SIG-M5 (cell line): ENCODE data around the gene TMEM238.
"Not testable (repeated sequence)": the region's sequence is repeated elsewhere in the genome, so short reads cannot be mapped to it uniquely, and the experiment has no call there.

Experiments used
- DNase-seq: peaks from one replicate; lab custom pipeline; 2025; lab: John Stamatoyannopoulos, UW

TMEM238 gene, protein sequence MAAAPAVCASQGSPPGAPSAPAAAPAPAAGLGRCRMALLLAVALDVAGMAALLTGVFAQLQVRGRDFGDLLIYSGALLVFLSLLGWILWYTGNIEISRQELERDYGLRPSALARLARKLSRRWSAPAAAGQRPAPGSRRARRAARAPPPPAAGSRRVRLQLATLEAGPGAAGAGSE

DNA sequence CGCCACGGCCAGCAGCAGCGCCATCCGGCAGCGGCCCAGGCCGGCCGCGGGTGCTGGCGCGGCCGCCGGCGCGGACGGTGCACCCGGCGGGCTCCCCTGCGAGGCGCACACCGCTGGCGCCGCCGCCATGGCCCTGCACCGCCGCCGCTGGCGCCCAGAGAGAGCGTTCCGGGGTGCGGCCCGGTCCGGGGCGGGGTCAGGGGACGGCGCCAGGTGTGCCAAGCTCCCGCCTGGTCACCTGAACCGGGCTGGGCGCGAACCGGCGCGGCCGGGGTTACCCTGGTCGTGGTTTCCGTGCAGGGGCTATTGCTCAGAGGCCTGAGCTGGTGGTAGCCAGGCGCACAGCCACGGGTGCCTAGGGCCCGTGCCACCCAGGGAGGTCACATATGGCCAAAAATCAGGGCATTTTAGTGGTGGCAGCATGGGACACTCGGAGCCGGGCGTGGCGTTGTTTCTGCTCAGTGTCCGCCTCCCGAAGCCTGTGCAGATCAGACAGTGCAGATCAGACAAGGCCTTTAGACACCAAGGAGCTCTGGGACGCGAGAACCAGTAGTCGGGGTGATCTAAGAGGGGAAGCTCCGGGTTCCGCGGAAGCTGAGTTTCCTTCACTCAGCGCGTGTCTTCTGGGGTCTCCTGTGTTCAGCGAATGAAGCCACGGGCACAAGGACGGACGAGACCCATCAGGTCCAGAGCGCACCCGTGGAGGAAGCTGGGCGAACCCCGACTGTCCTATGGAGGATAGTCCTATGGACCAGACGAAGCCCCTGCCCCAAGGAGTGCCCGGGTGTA is at the start of gene TMEM238:
Gene TMEM238, minus strand, starts transcription at position 162 of the 789 bp plus-strand sequence. Its CDS starts 33 bp downstream, at position 129.
- no peak for DNase-seq

DNA sequence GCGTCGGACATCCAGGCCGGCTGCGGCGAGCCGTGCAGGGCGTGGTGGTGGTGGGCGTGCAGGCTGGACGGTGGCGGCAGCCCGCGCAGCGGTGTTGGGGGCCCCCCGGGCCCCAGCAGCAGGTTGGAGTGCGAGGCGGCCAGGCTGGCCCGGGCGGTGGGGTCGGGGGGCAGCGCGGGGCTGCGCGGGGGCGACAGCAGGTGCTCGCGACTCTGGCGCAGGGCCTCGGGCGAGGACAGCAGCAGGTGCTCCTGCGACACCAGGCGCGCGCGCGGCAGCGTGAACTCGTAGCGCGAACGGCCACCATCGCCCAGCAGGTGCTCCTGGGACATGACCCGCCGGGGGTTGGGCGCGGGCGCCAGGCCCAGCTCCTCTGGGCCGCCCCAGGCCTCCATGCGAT is 49.2 kb upstream of the TMEM238 start:
- no peak for DNase-seq

DNA sequence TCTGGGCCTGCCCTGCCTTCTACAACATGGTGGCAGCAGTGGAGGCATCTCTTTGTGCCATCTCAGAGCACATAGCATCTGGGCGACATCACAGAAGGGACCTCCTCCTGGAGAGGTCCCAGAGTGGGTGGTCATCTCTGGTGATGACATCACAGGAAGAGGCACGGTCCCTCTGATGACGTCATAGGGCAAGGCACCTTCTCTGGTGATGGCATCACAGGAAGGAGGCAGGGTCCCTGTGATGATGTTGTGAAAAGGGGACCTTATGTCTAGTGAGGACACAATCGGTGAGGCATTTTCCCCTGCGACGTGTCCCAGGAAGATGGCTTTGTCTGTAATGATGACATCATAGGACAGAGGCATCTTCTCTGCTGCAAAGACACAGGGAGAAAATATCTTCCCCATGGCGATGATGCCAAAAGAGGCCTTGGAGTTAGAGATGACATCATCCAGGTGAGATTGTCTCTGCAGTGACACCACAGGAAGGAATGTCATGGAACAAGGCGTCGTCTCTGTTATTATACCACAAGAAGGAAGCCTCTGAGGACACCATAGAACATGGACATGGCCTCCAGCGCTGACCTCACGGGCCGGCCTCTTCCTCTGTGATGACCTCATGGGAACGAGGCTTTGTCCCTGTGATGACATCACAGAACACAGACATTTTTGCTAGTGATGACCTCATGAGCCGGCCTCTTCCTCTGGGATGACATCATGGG is 48.3 kb upstream of the TMEM238 start:
- DNase-seq: no peak

DNA sequence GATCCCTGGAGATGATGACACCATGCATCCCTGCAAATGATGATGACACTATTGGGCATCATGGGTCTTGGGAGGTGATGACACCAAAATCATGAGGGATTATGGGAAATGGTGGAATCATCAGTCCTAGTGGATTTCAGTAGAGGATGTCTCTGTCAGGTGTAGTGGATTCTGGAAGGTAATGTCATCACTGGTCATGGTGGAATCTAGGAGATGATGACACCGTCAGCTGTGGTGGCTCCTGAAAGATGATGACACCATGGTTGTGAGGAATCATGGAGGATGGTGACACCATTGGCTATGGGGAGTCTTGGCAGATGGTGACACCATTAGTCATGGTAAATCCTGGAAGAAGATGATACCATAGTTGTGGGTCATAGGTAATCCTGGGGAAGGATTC is 47.1 kb upstream of the TMEM238 start:
- no peak for DNase-seq

DNA sequence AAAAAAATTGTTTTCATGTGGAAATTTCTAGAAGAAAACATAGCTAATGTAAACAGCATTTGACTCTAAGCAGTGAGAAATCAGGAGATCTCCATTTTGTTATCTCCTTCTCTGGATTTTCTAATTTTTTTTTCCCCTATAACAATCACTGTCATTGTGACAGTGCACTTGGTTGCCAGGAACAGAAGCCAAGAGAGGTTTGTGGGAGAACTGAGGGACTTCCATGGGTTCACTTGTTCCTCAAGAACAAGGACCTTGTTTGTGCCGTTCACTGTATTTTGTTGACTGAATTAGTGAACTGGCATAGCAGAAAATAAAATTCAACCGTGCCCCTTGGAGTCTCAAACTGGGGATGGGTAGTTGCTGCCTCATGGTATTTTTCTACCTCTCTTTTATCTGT is 42.0 kb upstream of the TMEM238 start:
- no peak for DNase-seq

DNA sequence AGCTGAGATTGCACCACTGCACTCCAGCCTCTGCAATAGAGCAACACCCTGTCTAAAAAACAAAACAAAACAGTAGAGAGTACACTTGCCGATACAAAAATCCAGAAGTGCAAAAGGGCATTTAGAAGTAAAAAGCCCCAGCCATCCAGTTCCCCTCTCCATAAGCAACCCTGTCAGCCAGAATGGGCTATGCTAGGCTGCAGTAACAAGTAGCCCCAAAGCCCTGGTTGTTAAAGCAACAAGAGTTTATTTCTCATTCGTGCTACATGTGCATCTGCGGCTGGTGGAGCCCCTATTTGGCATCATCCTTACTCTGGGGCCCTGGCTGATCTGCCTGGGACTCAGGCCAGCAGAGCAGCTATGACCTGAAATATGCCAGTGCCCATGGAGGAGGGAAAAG is 40.4 kb upstream of the TMEM238 start:
- no peak for DNase-seq

DNA sequence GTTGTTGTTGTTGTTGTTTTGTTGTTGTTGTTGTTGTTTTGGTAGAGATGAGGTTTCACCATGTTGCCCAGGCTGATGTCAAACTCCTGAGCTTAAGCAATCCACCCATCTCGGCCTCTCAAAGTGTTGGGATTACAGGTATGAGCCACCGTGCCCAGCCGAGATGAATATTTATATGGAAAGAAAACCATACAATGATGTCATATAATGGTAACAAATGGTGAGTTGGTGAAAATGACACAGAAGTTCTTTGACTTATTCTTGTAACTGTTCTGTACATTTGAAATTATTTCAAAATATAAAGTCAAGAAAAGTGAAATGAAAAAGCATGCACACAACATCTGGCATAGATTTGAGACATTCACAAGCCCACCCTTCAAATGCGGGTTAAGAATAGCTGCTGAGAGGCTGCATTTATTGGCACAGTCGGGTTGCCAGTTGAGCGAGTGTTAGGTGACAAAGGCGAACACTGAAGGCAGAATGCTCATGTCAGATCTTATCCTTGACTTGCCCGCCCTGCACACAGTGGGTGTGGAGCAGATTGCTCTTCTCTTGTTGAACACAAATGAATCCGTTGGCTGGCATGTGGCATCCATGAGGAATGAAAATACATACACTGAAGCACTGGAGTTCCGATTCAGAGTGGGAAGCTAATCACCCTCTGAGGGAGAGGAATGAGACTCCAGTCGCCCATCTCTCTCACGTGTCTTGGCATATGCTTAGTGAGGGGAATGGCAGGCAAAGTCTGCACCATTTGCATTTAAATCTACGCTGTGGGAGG is 39.3 kb upstream of the TMEM238 start:
- no peak for DNase-seq

DNA sequence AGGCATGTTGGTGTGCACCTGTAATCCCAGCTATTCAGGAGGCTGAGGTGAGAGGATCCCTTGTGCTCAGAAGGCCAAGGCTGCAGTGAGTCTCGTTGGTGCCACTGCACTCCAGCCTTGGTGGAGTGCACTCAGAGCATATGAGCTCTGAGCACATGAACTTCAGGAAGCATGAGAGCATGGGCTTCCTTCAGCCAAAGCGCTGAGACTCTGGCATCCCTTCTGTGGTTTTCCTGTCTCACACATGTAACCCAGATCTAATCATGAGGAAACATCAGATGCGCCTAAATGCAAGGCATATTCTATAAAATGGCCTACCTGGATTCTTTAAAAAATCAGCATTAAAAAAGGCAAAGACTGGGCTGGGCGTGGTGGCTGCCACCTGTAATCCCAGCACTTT is 37.2 kb upstream of the TMEM238 start:
- DNase-seq: not testable (repeated sequence)

DNA sequence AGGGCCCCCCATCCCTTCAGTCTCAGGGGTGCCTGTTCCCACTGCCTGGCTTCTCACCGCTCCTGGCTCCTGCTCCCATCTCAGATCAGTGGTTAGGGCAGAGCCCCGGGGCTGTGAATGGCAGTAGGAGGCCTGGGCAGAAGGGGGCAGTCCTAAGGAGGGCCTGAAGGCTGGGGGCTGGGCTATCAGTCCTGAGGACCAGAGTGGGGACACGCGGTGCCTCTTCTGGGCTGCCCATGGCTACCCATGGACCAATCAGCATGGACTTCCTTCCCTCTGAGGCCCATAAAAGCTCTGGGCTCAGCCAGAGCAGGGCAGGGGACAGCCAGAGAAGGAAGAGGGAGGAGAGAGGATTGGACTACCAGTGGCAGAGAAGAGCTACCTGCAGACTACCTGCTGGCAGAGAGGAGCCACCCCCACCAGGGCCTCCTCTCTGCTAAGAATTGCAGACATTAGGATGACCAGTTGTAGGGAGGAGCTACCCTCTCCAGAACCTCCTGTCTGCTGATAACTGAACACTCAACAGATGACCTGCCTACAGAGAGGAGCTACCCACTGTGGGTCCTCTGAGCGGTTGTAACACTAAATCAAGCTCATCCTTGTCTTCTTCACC is 35.6 kb upstream of the TMEM238 start:
- no peak for DNase-seq

DNA sequence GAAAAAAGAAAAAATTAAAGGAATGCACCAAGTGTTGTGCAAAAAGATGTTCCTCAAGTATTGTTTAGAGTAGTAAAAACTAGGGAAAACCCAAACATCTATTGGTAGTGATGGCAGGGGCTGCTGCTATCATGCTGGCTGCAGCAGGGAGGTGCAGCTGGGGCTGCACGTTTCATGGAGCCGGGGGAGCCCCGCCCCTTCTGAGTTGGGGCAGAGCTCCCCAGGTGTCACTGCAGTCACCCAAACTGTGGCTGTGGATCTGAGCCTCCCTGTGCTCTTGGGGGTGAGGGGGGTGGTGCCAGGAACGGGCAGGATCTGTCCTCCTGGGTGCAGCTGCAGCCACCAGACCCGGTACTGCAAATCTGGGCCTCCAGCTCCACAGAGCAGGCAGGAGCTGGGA is 35.0 kb upstream of the TMEM238 start:
- DNase-seq: no peak

DNA sequence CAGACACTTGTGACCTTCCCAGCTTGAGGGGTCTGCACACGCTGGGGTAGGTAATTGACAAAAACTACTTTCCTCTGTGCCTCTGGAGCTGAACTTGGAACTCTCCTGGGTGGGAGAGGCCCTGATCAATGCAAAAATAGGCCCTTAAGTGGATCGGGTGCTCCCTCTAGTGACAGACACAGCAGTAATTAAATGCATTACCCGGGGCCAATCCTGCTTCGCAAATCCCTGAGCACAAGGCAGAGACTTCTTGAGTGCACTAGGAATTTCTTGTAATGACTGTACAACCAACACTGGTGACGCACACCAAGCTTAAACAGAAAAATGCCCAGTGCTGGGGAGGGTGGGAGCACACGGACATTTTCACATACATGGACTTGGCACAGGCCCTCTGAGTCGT is 34.1 kb upstream of the TMEM238 start:
- DNase-seq: no peak

DNA sequence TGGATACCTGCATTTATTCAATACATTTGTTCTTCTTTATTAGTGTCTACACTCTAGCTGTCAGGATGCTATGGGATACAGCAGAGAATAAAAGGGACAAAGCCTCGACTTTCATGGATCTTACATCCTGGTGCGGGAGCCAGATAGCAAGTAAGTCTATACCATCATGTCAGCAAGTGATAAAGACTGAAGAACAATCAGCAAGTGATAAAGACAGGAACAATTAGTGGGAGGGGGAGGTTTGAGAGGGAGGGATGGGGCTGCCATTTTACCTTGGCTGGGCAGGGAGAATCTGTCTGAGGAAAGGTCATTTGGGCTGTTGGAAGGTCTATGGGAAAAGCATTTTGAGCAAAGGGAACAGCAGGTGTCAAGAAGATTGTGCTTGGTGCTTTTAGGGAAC is 26.1 kb upstream of the TMEM238 start:
- DNase-seq: no peak

DNA sequence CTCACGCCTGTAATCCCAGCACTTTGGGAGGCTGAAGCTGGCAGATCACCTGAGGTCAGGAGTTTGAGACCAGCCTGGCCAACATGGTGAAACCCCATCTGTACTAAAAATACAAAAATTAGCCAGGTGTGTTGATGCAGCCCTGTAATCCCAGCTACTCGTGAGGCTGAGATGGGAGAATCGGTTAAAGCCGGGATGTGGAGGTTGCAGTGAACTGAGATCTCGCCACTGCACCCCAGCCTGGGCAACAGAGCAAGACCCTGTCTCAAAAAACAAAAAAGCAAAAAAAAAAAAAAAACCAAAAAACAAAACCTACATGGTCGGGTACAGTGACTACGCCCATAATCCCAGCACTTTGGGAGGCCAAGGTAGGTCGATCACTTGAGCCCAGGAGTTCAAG is 25.1 kb upstream of the TMEM238 start:
- DNase-seq: not testable (repeated sequence)

DNA sequence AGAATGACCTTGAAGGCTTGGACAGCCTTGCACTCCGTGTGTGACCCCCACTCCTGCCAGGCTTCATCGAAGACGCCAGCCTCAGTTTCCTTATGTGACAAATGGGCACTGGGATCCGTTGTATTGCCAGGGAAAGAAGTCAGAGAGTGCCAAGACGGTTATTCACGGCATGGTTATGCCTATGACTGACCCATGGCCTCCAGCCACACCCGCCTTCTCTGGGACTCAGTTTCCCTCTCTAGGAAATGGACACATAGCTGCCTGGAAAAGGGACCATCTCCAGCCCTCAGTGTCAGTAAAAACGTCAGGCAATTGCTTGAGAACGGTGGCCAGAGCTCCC is 24.4 kb upstream of the TMEM238 start:
- no peak for DNase-seq

DNA sequence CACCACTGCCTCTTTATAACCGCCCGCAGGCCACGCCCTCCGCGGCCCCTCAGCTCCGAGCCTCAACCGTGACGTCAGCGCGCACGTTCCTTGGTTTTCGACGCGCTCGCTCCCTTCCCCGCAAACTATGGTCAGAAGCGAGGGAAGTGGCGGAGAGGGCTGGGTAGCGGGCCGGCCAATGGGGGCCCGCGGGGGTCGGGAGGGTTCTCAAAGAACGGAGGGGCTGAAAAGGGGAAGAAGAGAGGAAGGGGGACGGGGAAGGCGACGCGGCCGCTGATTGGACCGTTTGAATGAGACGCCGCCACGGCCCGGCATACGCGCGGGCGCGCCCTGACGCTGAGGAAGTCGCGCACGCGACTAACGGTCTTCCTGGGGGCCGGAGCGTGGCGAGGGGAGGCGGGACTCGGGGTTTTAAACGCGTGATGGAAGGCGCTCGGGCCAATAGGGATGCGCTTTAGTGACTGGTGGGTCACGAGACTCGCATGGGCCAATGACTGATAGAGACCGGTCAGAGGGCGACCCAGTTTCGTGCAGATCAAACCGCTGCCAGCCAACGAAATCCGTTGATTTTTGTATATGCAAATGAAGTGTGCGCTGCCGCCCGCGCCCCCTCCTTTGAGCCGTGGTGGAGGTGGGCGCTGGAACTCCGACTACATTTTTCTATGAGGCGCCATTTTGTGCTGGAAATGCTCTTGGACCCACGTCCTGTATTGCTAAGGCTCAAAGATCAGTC is 23.9 kb upstream of the TMEM238 start:
- peak; percentile 95 for DNase-seq

DNA sequence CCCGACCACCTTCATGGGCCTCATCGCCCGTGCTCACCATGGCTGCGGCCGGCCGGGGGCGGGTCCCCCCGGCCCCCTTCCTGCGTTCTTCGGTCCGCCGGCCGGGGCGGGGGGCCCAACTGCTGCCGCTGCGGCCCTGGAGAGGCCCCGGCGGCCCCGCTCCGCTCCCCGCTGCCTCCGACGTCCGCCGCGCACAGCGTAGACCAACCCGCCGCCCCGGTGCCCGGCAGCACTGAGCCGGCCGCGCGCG is 23.4 kb upstream of the TMEM238 start, which contains the start of gene UBE2S:
Gene UBE2S, minus strand, starts transcription at position 239 of the 250 bp plus-strand sequence. Its CDS starts 199 bp downstream, at position 40.
- DNase-seq: not testable (repeated sequence)

DNA sequence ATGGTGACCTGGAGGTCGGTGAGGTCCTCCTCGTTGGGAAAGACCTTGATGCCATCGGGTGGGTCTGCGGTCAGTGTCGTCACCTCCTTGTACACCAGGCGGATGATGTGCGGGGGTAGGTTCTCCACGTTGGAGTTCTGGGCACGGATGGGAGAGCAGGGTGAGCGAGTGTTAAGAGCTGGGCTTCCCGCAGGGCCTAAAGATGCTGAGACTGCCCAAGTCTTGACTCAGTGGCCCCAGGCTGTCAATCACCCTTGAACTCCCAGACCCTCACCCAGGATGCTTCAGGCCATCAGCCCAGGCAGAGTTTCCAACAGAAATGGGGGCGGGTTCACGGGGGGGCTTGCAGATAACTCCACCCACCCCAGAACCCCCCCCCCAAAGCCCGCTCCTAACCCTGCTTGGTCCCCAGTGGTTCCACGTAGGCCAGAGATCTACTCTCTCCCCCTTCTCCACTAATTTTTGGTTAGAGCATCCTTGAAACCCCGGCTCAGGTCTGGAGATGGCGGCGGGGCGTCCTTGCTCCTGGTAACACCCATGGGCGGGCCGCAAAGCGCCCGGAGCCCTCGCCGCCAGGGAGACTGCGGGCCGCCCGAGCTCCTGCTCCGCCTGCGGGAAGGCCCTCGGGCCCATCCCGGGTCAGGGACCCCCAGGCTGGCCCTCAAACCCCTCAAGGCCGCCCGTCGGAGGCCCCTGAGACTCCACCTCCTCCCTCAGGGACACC is 22.9 kb upstream of the TMEM238 start:
- DNase-seq: no peak

DNA sequence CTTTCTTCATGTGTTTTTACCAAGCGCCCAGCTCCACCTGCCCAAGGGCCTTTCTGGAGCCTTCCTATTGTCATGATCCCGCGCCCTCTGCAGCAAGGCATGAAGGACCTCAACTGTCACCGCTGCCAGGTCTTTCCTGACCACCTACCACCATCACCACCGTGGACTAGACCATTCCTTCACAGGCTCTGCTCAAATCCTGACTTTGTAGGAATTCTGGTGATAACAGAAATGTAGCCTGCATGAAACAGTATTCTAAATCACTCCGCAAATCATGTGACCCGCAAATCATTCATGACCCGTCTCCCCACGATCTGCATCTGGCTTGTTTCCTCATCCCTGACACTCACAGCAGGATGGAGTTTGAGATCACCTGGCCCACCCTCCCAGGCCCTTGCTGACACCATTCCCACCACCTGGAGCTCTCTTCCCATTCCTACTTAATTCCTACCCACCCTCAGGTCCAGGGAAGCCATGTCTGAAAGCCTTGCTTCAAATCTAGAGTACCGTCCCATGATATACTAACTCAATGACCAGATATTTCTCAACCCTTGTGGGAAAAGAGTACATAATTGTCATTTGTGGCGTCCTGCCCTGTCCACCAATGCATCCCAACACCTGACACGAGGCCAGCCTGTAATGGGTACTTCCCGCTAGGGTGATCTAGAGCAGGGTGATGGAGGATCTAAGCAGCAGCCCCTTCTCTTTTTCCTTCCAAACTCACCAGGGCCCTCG is 22.2 kb upstream of the TMEM238 start:
- DNase-seq: no peak

DNA sequence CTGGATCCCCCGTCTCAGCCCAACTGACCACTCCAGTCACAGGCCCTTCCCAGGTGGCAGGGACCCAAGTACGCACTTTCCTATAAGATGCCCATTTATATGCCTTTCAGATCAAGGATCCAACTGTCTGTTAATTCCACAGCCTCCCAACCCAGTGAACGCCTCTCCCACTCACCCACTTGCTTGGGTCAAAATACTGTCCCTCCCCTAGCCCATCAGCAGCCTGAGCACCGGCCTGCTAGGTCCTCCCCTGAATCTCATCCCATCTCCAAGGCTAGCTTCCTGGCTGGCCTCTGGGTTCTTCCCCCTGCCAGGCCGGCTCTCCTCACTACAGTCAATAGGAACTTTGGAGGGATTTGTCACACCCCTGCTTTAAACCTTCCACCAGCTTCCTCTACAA is 21.5 kb upstream of the TMEM238 start:
- no peak for DNase-seq

DNA sequence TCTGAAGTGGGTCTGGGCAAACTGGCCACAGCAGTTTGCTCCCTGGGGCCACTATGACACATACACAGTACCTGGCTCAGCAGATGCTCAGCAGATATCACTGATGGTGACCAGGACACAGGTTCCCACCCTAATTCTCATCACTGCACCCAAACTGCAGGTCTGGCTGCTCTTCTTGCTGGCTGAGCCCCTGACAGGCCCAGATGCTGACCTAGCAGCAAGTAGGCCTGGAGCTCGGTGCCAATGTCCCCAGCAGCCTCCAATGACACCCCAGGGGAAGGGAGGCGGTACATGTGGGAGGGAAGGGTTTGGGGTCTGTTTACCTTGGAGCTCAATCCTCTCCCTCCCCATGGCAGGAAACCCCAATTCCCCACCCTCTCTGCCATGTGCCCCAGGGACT is 18.4 kb upstream of the TMEM238 start:
- DNase-seq: no peak
